Hepatic stellate cell (primary cell): Measurements from ENCODE around the gene TMC1.

Experiments used
- DNase-seq: peaks from one replicate; pipeline ENCODE4 v3.0.0; 2011; ENCODE audit warnings: low spot score

The TMC1 gene

DNA sequence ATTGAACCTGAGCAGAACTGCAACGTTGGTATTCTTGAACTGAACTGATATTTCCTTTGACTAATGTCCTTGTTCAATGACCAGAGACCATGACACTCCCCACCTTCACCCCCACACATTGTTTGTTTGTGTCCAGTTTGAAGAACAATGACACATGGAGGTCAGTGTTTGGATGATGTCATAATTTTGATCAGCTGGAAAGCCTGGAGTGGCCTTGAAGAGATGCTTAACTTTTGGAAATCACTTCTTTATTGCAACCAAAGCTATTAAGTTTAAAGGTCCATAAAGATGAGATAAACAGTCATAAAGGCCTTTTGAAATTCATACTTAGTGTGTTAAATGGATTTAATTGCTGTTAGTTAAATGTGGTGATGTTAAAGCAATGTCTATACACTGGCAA lies 92.7 kb downstream of the TMC1 start:
- DNase-seq: no peak

DNA sequence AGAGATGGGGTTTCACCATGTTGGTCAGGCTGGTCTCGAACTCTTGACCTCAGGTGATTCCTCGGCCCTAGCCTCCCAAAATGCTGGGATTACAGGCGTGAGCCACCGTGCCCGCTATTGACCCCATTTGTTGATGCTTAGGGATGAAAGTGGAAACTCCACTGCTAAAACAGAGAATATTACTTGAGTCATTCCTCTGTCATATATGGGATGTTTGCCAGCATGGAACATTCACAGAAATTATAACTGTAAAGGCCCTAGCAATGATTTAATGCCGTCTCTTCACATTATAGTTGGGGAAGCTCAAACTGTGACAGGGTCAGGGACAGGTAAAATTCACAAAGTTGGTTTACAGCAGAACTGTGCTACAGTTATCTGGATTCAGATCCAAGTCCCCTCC lies 94.5 kb downstream of the TMC1 start:
- no peak for DNase-seq

DNA sequence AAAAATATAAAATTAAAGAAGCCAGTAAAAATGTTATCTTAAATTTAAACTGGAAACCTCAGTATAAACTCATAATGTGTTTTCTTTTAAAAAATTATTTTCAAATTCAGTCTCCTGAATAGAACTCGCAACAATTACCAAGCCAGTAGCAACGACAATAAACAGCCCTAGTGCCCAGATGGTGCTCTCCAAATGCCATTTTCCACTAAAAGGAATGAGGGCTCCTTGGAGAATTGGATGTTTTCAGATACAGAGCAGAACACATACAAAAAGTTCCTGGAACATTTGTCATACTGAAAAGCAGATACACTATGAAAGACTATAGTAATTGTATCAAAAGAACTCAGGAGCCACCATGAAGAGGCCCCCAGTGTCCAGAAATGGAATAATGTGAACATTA lies 97.4 kb downstream of the TMC1 start:
- no peak for DNase-seq

DNA sequence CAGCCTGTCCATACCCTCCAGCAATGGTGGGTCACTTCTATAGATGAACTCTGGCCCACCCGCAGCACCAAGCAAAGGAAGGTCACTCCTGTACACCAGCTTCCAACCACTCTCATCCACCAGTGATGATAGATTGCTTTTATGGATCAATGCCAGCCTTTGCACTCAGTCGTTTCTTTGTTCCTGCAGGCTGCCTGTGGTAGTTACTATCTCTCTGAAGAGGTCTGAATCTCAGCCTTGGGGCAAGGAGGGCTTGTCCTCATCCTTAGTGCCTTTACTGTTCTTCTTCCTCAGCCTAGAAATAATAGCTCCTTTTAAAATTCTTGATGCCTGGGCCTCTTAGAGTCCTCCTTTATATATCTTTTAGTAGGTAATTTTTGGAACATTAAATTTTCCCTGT lies 100.8 kb downstream of the TMC1 start:
- DNase-seq: no peak

DNA sequence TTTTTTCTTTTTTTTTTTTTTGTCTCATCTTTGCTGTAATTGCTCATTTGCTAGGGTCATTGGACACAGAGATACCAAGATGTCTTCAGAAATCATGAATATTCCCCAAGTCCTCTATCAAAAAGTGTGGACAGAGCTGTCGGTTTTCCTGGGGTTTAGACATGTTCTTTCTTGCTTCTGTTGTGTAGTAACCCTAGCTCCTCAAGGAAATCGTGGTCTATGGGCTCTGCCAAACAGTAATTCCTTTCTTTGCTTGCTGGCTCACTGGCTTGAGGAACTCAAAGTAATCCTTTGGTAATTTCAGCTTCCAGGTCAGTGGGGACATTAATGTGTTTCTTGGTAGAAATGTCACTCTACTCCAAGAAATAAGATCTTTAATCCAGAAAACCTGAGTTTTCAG lies 101.7 kb downstream of the TMC1 start:
- DNase-seq: no peak

DNA sequence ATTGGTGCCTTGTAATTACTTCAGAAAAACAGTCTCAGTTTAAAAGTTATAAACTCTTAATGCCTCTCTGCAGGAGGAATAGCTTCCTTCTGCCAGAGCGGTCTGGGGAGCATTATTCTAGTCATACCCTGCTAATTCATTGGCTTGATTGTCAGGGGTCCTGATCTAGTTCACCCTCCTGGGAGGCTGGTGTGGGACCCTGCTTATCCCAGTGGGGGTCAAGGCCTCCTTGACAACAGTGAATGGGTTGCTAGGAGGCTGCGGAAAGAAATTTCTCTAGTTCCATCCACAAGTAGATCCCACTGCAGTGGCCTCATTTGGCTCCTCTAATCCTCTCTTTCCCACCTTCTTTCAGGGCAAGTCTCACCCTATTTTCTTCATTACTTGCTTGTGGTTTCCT lies 105.7 kb downstream of the TMC1 start:
- no peak for DNase-seq

DNA sequence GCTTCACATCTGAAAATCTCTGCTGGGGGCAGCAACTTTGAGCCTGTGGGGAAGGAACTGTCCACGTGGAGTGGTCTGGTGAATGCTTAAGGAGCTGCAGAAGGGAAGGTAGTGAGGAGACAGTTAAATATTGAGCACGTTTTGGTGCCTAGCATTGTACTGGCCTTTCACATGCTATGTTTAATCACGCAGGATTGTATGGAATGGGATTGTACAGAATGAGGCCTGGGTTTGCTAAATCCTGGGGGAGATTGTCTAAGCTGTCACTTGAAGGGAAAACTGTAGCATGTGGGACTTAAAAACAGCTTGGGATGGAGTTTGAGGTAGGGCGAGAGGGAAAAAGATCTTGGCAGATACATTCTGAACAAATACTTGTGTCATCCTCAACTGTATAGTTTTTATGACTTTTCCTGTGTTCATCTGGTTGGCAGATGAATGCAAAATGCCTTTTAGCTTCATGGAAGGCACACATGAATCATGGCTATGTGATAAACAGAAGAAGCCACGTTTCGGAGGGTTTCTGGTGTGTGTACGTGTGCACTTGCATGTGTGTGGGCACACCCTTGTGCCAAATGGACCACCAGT lies 106.6 kb downstream of the TMC1 start:
- DNase-seq: no peak

DNA sequence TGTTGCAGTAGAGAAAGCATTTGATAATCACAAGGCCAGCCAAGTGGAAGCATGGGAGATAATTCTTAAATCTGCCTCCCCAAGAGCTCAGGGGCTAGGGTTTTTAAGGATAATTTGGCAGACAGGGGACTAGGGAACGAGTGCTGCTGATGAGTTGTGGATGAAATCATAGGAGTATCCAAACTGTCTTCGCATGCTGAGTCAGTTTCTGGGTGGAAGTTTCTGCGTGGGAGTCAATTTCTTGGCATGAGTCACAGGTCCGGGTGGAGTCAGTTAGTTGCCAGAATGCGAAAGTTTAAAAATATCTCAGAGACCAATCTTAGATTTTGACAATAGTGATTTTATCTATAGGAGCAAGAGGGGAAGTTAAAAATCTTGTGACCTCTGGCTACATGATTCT lies 112.6 kb downstream of the TMC1 start:
- peak; percentile 20 for DNase-seq

DNA sequence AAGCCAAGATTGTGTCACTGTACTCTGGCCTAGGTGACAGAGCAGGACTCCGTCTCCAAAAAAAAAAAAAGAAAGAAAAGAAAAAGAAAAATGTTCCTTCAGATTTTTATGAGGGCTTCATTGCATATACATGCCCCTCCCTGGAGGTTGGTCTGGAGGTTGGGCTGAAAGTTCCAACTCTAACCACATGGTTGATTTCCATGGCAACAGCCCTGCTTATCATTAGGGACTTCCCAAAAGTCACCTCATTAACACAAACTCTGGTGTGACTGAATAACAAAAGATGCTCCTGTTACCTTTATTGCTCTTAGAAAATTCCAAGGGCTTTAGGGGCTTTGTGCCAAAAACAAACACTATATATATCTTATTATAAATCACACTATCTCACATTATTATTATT lies 113.8 kb downstream of the TMC1 start:
- DNase-seq: no peak

DNA sequence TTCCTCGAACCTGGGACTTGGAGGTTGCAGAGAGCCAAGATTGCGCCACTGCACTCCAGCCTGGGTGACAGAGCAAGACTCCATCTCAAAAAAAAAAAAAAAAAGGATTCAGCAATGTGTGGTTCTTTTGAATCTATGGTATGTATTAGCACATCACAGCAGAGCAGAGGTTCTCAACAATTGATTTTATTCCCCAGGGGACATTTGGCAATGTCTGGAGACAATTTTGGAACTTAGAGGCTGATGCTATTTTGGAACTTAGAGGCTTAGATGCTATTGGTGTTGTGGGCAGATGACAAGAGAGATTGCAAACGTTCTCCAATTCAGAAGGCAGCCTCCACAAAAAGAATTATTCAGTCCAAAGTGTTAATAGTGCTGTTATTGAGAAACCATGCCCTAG lies 115.2 kb downstream of the TMC1 start:
- DNase-seq: no peak

DNA sequence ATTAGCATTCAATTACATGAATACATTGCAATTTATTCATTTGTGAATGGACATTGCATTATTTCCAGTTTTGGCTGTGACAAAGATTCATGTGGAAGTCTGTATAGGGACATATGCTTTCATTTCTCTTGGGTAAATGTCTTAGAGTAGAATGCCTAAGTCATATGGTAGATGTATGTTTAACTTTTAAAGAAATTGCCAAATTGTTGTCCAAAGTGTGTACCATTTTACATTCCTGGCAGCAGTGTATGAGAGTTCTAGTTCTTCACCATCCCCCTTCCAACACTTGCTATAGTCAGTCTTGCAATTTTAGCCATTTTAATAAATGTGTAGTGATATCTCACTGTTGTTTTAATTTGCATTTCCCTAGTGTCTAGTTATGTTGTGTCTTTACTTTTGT lies 122.2 kb downstream of the TMC1 start:
- no peak for DNase-seq

DNA sequence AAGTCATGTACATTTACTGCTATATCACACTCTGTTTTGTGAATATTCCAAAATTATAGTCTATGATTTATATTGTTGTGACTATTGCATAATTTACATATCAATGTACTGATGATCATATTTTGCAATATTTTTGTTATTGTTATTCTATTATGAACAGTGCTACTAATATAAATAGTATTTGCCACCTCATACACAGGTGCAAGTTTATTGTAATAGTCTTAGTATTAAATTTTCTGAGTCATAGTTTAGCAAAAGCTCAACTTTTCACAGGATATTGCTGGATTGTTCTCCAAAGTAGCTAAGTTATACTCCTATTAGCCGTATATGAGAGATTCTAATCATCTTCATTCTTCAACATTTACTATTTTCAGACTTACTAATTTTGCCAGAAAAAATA lies 124.7 kb downstream of the TMC1 start:
- no peak for DNase-seq

DNA sequence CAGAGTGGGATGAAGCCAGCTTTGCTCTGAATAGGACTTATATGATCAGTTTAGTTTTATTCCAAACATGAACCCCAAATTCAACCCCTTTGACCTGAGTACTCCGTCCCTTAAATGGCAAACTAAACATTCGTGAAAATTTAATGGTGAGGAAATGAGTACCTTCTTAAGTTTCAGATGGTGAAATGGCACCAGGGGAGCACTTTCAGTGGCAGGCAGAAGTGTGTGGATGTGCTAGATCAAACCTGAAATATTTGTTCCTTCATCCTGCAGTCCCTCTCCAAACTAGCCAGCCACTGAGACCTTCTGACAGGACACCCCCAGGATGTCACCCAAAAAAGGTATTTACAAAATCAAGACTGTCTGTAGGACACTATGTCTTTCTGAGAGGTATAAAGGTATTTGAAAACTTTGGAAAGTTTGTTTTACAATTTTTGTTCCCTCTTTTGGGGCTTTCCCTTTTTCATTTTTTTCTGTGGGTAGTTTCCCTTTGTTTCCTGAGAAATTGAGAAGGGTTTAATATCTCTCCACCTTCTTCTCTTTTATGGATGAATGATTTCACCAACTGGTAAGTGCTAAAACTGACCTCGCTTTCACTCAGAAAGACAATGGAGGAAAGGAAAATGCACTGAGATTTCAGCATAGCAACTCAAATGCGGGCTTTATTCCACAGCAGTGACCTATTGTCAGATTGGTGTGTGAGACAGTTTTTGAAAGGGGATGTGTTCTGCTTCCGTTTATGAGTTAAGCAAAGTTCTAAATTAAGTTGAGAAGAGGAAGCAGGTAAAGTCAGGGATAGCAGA lies 127.1 kb downstream of the TMC1 start:
- DNase-seq: no peak

DNA sequence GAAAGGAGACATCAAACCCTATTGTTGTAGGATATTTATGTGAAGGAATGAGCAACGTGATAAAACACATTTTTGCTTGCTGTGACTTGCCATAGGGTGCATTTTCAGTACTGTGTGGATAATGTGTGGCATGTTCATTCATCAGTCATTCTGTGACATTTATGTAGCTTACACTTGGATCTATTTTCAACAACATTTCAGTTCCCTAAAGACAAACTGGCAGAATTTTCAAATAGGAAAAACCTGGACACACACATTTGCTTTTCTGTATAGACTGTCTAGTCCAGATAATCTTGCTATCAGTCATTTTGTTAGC lies 127.7 kb downstream of the TMC1 start:
- no peak for DNase-seq

DNA sequence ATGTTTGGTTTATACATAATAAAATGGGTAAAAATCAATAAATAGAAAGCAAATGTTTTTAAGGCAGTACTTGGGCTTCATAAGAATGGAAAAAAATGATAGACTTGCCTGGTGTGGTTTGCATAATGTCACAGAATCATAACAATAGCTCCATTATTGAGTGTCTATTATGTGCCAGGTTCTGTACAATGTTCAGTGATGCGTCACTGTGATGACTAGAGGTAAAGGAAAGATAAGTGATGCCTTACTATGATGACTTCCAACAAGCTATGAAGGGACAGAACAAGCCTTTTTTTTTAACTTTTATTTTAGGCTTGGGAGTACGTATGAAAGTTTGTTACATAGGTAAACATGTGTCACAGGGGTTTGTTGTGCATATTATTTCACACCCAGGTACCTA lies 128.8 kb downstream of the TMC1 start:
- DNase-seq: no peak

DNA sequence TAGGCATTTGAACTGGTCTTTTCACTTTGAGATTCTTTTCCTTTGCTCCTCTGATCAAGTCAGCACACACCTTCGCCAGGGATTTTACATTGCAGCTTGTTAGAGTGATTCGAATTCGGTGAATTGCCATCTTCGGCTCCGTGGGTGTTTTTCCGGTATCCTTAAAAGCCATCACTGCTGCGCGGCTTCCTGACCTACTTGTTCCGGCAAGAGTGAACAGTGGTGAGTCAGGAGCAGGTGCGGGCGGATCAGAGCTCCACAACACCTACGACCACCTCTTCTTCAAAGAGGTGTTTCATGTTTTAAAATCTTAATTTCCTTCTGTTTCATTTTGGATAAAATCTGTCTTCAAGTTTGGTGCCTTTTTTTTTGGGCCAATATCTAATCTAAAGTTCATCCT lies 134.6 kb downstream of the TMC1 start:
- no peak for DNase-seq

DNA sequence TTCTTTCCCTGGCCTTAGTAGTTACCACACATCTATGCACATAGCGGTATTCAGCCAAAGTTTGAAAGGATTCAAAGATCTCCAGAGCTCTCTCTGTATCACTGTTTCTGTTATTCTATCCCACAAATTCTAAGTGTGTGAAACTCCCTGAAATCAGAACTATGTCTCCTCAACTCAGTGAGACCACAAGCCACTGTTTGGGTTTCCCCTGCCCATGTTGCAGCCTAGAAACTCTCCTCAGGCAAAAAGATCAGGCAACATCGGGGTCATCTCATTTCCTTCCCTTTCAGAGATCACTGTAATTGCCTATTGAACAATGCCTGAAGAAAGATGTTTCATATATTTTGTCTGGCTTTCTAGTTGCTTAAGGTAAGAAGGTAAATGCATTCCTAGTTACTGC lies 135.6 kb downstream of the TMC1 start:
- no peak for DNase-seq

DNA sequence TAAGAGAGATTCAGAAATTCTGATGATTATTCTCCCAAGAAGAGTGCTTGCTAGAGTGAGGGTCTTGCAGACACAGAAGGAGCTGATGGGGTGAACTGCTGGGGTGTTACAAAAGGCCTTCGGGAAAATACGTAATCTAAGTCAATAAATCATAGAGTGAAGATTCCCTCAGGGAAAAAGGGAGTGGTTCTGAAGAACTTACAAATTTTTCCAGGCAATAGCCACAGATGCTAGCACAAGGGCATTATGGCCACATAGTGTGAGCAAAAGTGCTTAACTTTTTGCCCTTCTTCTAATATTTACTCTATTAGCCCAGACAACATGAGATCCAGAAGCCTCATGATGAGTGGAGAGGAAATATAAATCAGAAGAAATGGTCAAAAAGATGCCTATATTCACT lies 137.3 kb downstream of the TMC1 start:
- no peak for DNase-seq

DNA sequence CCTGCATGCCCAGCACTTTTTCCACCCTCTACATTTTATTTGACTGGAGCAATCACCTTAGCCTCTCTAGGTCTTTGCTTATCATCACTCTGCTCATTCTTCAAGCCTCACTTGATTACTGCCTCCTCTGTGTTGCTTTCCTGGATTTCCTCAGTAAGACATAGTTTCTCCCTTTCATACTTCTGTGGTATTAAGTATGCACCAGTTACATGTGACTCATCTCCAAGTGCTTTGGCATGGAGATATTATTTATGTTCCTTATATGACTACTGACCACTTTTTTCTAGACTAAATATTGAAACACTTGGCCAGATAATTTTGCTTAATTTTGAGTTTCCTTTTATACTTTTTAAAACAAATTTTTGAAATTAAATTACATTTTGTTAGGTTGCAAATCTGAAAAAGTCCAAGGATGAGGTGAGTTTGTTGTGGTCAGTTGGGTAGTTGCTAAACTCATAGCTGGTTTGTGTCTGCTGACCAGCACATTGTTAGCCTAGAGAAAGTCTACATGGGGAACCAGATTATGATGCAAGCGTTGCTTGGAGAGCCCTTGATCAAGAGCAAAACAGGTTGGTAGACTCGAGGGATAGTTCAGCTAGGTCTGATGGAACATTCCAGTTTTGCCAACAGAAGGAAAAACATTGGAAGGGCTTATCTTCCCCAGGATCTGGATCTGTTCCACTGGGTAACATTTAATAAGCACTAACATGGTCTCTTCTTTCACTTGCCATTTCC lies 140.2 kb downstream of the TMC1 start:
- DNase-seq: peak; percentile 25

DNA sequence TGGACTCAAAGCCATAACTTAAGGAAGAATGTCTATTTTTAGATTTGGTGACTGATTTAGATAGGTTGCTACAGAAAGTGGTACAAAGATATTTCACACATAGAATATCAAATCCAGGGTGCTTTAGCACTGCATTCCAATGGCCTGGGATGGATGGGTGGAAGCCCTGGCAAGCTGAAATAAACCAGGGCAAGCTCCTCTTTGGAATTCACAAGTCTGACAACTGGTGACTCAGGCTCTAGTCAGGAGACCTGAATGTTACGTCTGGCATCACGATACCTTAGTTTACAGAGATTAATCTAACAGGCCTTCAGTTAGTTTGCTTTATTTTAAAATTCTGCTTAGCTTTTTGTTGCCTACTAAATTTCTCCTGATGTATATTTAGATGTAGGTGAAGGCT lies 144.0 kb downstream of the TMC1 start:
- peak; percentile 15 for DNase-seq

DNA sequence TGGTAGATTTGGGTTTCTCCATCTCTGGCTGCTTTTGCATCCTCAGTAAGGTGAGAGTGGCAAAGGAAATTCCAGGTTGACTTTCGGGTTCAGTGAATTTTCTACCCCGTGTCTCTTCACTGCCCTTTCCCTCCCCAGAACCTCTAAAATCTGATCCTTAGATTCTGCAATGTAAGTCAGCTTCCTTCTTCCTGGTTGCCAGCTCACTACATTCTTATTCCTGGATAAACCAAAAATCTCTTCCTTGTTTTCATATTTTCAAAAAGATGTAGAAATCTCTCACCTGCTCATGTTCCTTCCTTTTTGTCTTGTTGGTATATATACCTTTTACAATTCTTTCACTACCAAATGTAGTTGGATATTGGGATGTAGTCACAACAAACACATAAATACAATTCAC lies 145.8 kb downstream of the TMC1 start:
- DNase-seq: no peak

DNA sequence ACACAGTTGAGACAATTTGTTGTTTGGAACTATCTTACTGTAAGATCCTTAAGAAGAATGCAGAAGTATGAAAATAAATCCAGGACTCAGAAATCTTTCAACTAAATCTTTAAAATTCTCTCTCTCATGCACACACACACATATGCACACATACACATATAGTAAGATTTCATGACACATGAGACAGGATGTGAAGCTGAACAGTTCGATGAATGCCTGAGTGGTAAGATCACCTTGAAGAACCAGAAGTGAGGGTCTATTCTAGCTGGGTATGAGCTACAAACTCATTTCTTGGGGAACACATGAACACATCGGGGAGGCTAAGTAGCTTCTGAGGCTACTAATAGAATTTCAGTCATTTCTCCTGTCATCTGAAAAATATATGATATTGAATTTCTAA lies 153.6 kb downstream of the TMC1 start:
- DNase-seq: no peak

DNA sequence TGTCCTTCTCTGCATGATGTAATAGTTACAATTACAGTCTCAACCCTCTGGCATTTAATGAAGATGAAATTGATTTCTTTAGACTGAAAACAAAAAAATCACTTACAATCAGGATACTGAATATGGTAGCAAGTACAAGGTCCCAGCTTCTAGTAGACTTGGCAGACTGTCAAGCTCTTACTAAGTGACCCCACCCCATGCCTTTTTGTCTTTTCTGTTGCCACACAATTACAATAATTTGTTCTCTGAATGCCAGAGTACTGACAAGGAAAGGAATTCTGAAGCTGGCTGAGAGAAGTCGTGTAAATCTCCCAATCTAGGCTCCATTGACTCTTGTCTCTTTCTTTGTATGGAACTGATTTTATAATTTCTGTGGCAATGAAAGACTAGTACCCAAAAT lies 154.2 kb downstream of the TMC1 start:
- DNase-seq: no peak
